Measurements from ENCODE around the gene KCNQ1OT1.

DNA sequence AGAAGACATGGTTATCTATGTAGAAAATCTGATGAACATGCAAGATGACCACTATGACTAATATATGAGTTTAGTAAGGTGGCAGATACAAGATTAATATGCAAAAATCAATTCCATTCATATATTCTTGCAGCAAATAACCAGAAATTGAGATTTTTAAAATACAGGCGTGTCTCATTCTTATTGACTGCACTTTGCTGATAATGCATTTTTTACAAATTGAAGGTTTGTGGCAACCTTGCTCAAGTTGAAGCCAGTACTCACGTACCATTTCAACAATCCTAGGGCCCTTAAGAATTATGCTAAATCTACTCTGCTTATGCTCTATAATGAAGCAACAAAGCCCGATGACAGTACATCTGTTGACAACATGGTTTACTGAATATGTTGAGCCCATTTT lies 104.6 kb downstream of the KCNQ1OT1 start:
- TF ChIP-seq, protein P1, sequence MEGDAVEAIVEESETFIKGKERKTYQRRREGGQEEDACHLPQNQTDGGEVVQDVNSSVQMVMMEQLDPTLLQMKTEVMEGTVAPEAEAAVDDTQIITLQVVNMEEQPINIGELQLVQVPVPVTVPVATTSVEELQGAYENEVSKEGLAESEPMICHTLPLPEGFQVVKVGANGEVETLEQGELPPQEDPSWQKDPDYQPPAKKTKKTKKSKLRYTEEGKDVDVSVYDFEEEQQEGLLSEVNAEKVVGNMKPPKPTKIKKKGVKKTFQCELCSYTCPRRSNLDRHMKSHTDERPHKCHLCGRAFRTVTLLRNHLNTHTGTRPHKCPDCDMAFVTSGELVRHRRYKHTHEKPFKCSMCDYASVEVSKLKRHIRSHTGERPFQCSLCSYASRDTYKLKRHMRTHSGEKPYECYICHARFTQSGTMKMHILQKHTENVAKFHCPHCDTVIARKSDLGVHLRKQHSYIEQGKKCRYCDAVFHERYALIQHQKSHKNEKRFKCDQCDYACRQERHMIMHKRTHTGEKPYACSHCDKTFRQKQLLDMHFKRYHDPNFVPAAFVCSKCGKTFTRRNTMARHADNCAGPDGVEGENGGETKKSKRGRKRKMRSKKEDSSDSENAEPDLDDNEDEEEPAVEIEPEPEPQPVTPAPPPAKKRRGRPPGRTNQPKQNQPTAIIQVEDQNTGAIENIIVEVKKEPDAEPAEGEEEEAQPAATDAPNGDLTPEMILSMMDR (IDR thresholded peaks at IDR 0.05), result no peak
- TF ChIP-seq POLR2AphosphoS5 (IDR thresholded peaks at IDR 0.05) (no peak), POLR2A (IDR thresholded peaks at IDR 0.05; ENCODE audit: low read depth) (no peak)
